Endothelial cell of umbilical vein (primary cell): ENCODE measurements around the gene SPINT3.

Experiments used
- CTCF ChIP-seq, 2 donors: IDR thresholded peaks; 1 replicate in 1 of 2; 2 replicates in 1 of 2; pipeline ENCODE4 v1.5.1; 2011; ENCODE audit warnings: low read length in 2 of 2, mild to moderate bottlenecking in 2 of 2, moderate library complexity in 2 of 2, control low read depth in 1 of 2, inconsistent platforms in 1 of 2, low read depth in 1 of 2; ENCODE audit not compliant: insufficient read depth in 1 of 2; ENCODE audit errors: extremely low read depth in 1 of 2
- EZH2 ChIP-seq: IDR thresholded peaks from 2 replicates; pipeline ENCODE4 v1.6.1; 2012; ENCODE audit warnings: borderline replicate concordance, low read depth, mild to moderate bottlenecking, moderate library complexity, low read length, inconsistent platforms; ENCODE audit not compliant: severe bottlenecking
- MYC ChIP-seq: IDR thresholded peaks from one replicate; pipeline ENCODE4 v1.6.1; 2011; ENCODE audit warnings: mild to moderate bottlenecking, low read depth, low read length
- POLR2A ChIP-seq: IDR thresholded peaks from 2 replicates; pipeline ENCODE4 v1.6.1; 2012; ENCODE audit warnings: low read depth, mild to moderate bottlenecking, control low read depth, low read length
- POLR2AphosphoS5 ChIP-seq: IDR thresholded peaks from 2 replicates; pipeline ENCODE4 v1.6.1; 2012; ENCODE audit warnings: low read depth, mild to moderate bottlenecking, control low read depth, low read length, moderate library complexity; ENCODE audit not compliant: insufficient read depth
- TF ChIP-seq, protein P1 (sequence below): IDR thresholded peaks from 2 replicates; pipeline ENCODE4 v1.6.1; 2011; ENCODE audit not compliant: insufficient read depth, insufficient read length

DNA sequence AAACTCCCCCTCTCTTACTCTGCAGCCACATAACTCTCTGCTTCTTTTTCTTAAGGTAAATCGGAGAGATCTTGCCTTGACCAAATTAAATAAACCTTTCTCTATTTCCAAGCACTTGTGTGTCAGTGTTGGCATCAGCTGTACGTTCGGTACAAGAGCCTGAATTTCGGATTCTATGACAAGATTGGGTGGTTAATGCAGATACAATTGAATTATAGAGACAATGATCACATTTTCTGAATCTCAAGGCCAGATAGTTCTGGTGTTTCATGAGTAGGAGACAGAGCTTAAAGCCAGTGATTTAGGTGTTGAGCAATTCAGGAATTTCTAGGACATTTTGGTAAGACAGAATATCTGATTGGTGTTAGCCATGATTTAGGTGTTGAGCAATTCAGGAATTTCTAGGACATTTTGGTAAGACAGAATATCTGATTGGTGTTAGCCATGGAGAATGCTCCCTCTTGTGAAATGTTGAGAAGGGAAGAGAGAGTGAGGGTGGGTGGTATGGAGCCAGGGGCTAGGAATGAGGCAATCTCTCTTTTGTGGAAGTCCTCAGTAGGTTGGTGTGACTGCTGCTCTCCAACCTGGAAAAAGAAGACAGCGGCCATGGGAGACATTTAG lies 5.1 kb downstream of the SPINT3 start:
- no peak for TF ChIP-seq POLR2AphosphoS5
- no peak for TF ChIP-seq CTCF (IDR thresholded peaks at IDR 0.05; ENCODE audit: extremely low read depth in 1 of 2, insufficient read depth in 1 of 2, low read depth in 1 of 2, low read length in 2 of 2)
- TF ChIP-seq MYC = no peak
- no peak for TF ChIP-seq EZH2
- TF ChIP-seq, protein P1, sequence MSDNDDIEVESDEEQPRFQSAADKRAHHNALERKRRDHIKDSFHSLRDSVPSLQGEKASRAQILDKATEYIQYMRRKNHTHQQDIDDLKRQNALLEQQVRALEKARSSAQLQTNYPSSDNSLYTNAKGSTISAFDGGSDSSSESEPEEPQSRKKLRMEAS = no peak
- TF ChIP-seq POLR2A = no peak
